GM19099 (cell line): ENCODE results near the gene UNC5A.

Source experiments
- POLR2A ChIP-seq: IDR thresholded peaks from 3 replicates; pipeline ENCODE4 v1.6.1; 2011; ENCODE audit warnings: low read depth; ENCODE audit not compliant: insufficient read length; ENCODE audit errors: extremely low read depth

UNC5A gene

GRCh38 chr5:176810081-176810597 is at the start of gene UNC5A:
Gene UNC5A, plus strand, starts transcription at chr5:176810559. Its CDS starts 192 bp downstream, at chr5:176810751.
- no peak for TF ChIP-seq POLR2A

- TF ChIP-seq POLR2A: no peak
Observed at GRCh38 chr5:176761755-176762154, 48.6 kb upstream of the UNC5A start.

- no peak for TF ChIP-seq POLR2A
Observed at GRCh38 chr5:176762489-176762888, 47.9 kb upstream of the UNC5A start.

DNA sequence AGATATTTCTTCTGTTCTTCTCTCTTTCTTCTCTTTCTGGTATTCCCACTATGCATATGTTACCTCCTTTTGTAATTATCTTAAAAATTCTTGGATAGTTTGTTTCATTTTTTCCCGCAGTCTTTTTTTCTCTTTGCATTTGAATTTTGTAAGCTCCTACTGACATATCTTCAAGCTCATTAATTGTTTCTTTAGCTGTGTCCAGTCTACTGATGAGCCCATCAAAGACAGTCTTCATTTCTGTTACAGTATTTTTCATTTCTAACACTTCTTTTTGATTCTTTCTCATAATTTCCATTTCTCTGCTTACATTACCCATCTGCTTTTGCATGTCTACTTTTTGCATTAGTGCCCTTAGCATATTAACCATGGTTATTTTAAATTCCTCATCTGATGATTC is 44.7 kb upstream of the UNC5A start:
- TF ChIP-seq POLR2A: no peak

DNA sequence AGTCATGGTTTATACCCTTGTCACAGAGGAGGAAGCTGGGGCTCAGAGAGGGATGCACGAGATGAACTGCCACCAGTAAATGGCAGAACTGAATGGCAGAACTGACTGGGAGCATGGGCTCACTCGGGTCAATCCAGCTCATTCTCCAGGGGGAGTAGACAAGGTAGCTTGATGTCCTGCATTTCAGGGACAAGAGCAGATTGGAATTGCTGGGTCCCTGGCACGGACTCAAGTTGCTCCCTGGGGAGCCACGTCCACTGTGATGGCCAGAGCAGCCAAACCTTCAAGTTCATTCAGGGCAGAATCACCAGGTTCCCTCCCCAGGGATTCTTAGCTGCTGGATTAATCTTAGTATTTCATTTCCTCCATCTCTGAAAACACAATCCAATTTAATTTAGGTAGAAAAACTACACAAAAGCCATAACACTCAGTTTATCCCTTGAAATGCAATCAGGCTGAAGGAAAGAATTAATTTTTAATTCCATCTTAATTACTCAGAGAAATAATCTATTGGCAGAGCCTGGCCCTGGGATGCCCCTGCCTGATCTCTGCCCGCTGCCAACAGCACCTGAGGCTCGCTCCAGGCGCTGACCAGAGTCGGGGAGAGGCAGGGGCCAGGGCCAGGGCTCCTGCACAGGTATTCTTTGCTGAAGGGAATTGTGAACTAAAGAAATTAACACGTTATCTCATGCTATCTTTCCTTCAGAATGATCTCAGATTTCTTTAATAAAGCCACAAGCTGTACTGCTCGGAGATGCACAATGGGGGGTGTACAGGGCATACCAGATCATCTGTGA is 42.0 kb upstream of the UNC5A start:
- no peak for TF ChIP-seq POLR2A

DNA sequence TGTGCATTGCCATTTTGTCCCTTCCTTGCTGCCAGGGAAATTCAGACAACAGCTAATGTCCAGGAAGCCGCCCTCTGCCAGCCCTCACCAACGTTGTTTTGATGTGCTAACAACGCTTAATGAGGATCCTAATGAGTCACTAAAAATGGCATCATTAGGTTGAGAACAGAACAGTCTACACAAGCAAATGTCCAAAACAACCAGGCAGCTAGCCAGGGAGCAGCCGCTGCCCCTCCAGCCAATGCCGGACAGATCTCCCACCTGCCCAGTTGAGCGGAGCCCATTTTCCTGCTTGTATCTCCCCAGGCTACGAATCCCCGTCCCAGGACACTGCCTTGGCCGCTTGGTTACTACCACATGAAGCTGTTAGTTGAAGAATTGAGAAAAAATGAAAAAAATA is 40.4 kb upstream of the UNC5A start:
- TF ChIP-seq POLR2A: no peak

GRCh38 chr5:176770431-176770830 is 39.9 kb upstream of the UNC5A start:
- no peak for TF ChIP-seq POLR2A

- TF ChIP-seq POLR2A: no peak
Observed at GRCh38 chr5:176771102-176771845, 39.1 kb upstream of the UNC5A start.

DNA sequence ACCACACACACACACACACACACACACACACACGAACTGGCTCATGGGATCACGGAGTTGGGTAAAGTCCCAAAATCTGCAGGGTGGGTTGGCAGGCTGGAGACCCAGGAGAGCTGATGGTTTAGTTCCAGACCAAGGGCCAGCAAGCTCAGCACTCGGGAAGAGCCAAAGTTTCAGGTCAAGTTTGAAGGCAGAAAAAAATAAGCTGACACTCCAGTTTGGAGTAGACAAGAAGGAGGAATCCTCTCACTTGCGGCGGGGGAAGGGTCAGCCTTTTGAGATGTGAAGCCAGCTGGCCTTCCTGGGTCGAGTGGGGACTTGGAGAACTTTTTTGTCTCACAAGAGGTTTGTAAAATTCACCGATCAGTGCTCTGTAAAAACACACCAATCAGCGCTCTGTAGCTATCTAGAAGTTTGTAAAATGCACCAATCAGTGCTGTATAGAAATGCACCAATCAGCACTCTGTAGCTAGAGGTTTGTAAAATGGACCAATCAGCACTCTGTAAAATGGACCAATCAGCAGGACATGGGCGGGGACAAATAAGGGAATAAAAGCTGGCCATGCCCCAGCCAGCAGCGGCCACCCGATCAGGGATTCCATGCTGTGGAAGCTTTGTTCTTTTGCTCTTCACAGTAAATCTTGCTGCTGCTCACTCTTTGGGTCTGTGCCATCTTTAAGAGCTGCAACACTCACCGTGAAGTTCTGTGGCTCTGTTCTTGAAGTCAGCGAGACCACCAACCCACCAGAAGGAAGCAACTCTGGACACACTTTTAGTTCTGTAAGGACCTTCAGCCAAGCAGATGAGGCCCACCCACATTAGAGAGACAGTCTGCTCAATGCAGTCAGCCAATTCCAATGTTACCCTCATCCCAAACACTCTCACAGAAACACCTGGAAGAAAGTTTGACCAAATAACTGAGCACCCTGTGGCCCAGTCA is 37.8 kb upstream of the UNC5A start:
- TF ChIP-seq POLR2A: no peak

DNA sequence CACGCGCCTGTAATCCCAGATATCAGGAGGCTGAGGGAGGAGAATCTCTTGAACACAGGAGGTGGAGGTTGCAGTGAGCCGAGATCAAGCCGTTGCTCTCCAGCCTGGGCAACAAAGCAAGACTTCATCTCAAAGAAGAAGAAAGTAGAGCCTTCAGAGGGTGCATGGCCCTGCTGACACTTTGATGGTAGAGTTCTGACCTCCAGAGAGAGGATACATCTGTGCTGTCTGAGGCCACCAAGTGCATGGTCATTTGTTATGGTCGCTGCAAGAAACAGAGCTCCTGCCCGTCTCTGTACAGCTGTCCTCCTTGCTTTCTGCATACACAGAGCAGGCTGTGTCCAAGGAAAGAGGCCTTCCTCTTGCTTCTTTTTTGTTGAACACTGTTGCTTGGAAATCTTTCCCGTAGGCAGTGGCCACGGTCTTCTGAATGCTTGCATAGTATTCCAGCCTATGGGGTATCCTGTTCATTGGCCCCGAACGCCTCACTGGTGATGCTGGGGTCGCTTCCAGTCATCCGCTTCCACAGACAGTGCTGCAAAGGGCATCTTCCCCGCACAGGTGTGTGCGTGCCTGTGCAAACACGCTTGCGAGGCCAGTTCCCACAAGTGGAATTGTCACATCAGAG is 36.8 kb upstream of the UNC5A start:
- no peak for TF ChIP-seq POLR2A

DNA sequence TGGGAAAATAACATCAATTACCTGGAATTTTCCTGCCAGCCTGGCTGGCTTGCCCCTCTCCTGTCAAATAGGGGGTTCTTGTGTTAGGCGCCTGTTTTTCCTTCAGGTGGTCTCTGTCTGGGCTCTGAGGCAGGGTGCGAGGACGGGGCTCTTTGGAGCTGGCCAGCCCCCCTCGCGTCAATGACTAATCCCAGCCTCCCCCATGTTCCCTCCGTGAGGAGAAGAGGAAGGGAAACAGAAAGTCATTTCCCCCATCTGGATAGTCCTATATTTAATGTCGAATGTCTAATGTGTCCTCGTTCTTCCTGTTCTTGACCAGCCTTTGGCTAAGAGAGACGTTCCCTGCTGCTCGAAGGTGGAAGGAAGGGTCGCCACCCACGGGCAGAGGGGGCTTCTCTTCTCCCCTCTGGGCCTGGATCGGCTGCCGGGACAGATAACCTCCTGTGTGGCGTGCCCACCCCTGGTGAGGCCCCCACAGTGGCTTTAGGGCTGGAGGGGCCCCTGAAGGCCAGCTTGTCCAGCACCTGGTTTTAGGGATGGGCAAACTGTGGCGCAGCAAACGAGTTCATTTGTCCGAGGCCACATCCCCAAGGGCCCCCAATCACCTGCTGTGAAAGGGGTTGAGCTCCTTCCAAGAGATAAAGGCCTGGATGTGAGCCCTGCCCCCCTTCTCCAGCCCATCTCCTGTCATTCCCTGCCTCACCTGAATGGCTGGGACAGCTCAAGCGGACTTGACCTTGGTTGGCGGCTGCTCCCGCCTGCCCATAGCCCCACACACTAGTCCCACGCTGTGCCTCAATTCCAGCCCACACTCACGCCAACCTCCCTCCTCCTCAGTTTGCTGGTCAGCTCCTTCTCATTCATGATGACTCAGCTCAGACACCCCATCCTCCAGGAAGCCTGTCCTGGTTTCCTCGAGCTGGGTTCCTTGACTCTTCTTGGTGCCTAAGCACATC is 35.9 kb upstream of the UNC5A start:
- no peak for TF ChIP-seq POLR2A

- no peak for TF ChIP-seq POLR2A
Observed at GRCh38 chr5:176775409-176775808, 35.0 kb upstream of the UNC5A start.

GRCh38 chr5:176776141-176776865 is 34.1 kb upstream of the UNC5A start:
- no peak for TF ChIP-seq POLR2A
